Measurements from ENCODE around the gene MYCBP.

- no peak for TF ChIP-seq CTCF (IDR thresholded peaks at IDR 0.05)
- TF ChIP-seq POLR2A (IDR thresholded peaks at IDR 0.05): no peak
These were observed 25.1 kb downstream of the MYCBP start for GRCh38 chr1:38848071-38848470.

Data from heart left ventricle (tissue), 13 donors.